Hepatocyte (in vitro differentiated cells): ENCODE data around the gene IMMP2L.

Experiments
- EZH2 ChIP-seq: fragments of 200-600 bp; sonication (generic); IDR thresholded peaks from 2 replicates; pipeline ENCODE4 v1.6.1; 2016; ENCODE audit warnings: antibody characterized with exemption, mild to moderate bottlenecking, borderline replicate concordance
- EZH2phosphoT487 ChIP-seq: fragments of 200-600 bp; sonication (generic); IDR thresholded peaks from one replicate; pipeline ENCODE4 v1.6.1; 2018; ENCODE audit warnings: antibody characterized with exemption, mild to moderate bottlenecking, low read depth, moderate library complexity; ENCODE audit not compliant: unreplicated experiment, severe bottlenecking
- TF ChIP-seq, protein P1 (sequence below): fragments of 200-600 bp; sonication (generic); IDR thresholded peaks from 2 replicates; pipeline ENCODE4 v1.5.1; 2016; ENCODE audit warnings: antibody characterized with exemption, mild to moderate bottlenecking; ENCODE audit not compliant: poor library complexity

DNA sequence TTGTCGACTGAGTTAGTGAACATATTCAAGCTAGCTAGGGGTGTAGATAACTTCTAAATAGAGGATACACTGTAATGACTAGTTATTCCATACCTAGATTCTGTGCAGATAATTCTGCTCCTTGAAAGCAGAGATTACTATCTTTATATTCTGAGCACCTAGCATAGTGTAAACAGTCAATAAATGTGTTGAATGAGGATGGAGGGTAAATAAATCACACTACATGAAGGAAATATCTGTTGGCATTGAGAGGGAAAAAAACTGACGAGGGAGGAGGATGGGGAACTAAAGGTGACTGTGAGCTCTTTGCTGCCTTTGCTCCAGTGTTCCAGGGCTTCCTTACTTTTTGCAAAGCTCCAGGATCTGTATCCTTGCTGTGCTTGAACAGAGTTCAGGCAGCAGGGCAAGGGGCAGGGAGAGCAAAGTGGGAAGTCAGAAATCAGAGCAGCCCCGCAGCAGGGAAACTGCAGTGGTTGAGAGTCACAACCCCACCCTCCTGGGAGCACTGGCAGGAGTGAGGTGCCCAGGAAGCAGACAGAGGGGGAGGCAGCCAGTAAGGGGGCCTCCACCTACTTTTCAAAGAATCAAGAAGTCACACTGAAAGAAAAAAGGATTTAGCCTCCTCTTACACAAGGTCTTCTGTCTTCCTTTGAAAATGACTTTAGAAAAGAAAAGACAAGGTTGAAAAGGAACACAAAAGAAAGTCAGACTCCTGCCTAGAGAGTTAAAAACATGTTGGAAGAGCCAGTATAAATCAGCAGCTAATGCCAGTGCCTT is 543.1 kb downstream of the IMMP2L start:
- TF ChIP-seq, protein P1, sequence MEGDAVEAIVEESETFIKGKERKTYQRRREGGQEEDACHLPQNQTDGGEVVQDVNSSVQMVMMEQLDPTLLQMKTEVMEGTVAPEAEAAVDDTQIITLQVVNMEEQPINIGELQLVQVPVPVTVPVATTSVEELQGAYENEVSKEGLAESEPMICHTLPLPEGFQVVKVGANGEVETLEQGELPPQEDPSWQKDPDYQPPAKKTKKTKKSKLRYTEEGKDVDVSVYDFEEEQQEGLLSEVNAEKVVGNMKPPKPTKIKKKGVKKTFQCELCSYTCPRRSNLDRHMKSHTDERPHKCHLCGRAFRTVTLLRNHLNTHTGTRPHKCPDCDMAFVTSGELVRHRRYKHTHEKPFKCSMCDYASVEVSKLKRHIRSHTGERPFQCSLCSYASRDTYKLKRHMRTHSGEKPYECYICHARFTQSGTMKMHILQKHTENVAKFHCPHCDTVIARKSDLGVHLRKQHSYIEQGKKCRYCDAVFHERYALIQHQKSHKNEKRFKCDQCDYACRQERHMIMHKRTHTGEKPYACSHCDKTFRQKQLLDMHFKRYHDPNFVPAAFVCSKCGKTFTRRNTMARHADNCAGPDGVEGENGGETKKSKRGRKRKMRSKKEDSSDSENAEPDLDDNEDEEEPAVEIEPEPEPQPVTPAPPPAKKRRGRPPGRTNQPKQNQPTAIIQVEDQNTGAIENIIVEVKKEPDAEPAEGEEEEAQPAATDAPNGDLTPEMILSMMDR = no peak
- TF ChIP-seq EZH2phosphoT487 = no peak
- TF ChIP-seq EZH2 = no peak
